Measurements from ENCODE around the gene DIP2C. TPM values are rescaled to one million over a fixed set of nuclear protein-coding genes. Genes with fewer than 3 reads are reported as not detected.
"Not testable (repeated sequence)": the region's sequence is repeated elsewhere in the genome, so short reads cannot be mapped to it uniquely, and the experiment has no call there.

Gene DIP2C
- polyA plus RNA-seq, 4 donors, result 18.8 to 22.7 (median 20.9) TPM

DNA sequence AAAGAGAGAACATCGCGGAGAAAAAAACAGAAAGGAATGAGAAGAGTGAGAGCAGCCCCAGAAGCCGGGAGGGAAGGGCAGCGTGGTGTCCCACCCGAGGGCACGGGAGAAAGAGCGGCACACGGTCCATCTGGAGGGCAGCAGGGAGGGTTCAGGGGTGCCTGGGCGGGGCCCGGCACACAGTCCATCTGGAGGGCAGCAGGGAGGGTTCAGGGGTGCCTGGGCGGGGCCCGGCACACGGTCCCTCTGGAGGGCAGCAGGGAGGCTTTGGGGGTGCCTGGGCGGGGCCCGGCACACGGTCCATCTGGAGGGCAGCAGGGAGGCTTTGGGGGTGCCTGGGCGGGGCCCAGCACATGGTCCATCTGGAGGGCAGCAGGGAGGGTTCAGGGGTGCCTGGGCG lies 381.8 kb downstream of the DIP2C start:
- no peak for DNase-seq (ENCODE audit: low read depth in 4 of 4, low spot score in 3 of 4)

DNA sequence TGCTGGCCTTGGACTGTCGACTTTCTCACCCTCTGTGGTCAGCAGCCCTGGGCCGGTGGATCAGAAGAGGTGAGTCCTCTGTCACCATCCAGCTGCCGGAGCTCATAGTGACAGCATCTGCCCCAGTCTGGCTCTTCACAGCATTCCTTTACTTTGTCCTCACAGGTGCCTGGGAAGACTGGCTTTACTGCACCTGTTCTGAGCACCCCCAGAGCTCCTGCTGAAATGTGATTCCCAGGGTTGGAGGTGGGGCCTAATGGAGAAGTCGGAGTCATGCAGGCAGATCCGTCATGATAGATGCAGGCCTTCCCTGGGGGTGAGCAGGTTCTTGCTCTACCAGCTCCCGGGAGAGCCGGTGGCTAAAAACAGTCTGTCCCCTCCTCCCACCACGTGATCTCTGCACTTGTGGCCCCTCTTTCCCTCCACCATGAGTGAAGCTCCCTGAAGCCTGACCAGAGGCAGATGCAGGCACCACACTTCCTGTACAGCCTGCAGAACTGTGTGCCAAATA lies 382.7 kb downstream of the DIP2C start:
- peak; percentile 39 to 75 (median 52) for DNase-seq (ENCODE audit: low read depth in 4 of 4, low spot score in 3 of 4)

DNA sequence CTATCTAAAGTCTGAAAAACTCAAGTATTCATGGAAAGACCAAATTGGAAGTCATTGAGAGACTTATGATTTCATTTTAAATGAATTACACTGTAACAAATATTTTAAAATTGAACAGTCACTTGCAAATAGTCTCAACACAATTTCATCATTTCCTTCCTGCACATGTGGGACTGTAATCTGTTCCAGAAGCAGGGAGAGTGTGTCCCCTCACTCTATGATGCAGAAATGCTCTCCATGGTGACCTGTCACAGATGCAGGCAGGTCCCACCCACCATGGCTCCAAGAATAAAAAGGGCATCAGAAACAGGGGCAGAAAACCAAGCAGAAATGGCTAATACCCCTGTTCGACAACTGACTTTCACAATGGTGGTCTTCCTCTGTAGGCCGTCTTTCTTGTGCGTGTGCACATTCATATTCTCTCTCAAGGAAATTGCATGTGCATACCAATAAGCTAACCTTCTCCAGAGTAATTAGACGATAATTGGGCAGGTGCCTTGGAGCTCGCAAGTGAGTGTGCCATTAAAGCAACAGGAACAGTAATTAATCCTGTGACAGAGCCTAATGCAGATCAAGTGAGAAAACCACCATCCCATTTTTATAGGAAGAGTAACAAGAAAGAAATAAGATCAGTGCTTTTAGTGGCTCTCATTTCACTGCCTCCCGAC lies 383.3 kb downstream of the DIP2C start:
- DNase-seq (ENCODE audit: low read depth in 4 of 4, low spot score in 3 of 4), result no peak

DNA sequence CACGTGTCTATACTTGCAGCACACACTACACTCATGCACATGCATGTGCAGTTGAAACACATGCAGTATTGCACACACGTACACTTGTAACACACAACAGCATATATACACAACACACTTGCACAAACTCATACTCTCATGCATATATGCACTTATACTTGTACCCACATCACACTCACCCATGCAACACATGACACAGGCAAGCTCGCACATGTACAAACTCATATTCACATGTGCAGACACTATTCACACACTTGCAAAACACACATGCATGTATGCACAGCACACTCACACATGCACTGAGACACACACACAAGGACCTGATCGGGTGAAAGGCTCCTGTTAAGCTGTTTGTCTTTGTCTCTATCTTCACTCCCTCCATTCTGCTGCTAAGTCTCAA lies 384.4 kb downstream of the DIP2C start:
- no peak for DNase-seq (ENCODE audit: low read depth in 4 of 4, low spot score in 3 of 4)

DNA sequence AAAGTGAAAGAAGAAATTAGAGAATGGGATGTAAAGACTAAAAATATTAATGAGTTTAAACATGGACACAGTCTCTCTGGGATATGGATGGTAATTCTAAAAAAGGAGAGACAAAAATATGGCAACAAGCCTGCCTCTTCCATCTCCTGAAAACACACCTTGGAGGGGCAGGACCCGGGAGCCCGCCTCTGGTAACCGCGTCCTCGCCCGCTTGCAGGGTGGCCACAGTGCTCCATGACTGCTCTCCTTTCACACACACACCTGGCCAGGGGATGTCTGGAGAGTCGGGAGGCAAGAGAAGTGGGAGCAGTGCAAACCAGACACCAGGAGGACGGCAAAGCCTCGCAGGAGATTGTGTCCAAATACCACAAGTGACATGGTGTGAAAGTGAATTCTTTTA lies 387.9 kb downstream of the DIP2C start:
- no peak for DNase-seq (ENCODE audit: low read depth in 4 of 4, low spot score in 3 of 4)

DNA sequence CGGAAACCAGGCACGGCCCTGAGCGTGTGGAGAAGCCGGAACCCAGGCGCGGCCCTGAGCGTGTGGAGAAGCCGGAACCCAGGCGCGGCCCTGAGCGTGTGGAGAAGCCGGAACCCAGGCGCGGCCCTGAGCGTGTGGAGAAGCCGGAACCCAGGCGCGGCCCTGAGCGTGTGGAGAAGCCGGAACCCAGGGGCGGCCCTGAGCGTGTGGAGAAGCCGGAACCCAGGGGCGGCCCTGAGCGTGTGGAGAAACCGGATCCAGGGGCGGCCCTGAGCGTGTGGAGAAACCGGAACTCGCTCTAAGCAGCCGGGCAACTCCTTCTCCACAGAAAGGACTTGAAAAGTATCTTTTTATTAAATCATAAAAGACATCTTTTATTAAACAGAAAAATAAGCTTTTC lies 388.9 kb downstream of the DIP2C start:
- DNase-seq (ENCODE audit: low read depth in 4 of 4, low spot score in 3 of 4), result not testable (repeated sequence)

DNA sequence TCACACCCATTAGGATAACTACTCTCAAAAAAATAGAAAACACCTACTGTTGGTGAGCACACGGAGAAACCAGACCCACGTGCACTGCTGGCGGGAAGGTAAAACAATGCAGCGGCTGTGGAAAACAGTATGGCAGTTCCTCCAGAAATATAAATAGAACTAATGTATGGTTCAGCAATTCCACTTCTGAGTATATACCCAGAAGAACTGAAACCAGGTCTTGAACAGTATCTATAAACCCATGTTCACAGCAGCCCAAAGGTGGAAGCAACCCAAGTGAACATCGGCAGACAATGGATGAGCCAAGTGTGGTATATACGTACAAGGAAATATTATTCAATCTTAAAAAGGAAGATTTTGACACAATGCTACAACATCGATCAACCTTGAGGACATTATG lies 389.5 kb downstream of the DIP2C start:
- DNase-seq (ENCODE audit: low read depth in 4 of 4, low spot score in 3 of 4), result no peak

DNA sequence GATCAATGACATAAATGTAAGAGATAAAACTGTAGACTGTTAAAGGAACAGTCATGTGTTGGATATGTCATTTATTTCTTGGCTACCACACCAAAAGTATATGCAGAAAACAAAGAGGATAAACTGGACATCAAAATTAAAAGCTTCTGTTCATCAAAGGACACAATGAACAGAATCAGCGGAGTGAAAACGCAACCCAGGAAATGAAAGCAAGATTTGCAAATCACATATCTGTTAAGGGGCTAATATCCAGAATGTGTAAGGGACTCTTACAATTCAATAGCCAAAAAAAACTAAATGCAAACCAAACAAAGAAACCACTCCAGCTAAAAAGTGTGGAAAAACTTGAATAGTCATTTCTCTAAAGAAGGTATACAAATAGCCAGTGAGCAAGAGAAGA lies 390.0 kb downstream of the DIP2C start:
- no peak for DNase-seq (ENCODE audit: low read depth in 4 of 4, low spot score in 3 of 4)

DNA sequence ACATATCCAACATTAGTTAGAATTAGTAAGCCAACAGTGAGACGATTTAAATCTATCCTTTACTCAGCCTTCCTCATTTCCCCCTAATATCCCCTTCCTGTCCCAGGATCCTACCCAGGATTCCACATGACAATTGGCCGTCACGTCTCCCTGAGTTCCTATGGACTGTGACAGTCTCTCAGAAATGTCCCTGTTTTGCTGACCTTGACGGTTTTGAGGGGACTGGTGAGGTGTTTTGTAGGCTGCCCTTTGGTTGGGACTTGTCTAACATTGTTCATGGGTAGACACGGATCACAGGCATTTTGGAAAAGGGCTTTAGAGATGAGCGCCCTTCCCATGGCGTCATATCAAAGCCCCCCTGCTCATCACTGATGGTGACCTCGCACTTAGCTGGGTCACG lies 391.4 kb downstream of the DIP2C start:
- no peak for DNase-seq (ENCODE audit: low read depth in 4 of 4, low spot score in 3 of 4)

DNA sequence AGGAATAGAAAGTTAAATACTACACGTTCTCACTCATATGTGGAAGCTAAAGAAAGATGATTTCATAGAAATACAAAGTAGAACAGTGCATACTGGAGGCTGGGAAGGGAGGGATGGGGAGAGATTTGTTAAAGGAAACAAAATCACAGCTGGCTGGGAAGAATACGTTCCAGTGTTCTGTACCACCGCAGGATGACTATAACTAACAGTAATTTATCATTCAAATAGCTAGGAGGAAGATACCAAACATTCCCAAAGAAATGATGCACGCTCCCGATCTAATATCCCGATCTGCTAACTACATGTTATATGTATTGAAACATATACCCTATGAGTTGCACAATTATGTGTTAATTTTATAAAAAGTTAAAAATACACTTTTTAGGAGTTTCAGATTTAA lies 391.9 kb downstream of the DIP2C start:
- DNase-seq (ENCODE audit: low read depth in 4 of 4, low spot score in 3 of 4), result no peak

DNA sequence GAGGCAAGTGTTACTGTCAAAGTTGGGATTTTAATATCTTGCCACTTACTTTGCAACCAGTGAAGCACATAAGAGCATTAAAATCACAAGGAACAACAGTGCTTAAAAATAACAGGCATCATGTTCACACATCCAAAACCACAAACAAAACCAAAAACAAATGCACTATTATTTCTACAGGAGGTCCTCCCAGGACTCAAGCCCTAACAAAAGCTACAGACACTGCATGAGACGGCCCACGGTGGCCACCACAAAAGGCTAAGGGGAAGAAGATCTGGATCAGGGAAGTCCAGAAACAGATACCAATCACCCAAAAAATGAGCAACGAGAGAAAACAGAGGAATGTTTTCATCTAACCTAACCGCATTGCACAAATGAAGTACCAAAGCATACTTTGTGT lies 395.8 kb downstream of the DIP2C start:
- DNase-seq (ENCODE audit: low read depth in 4 of 4, low spot score in 3 of 4), result no peak

DNA sequence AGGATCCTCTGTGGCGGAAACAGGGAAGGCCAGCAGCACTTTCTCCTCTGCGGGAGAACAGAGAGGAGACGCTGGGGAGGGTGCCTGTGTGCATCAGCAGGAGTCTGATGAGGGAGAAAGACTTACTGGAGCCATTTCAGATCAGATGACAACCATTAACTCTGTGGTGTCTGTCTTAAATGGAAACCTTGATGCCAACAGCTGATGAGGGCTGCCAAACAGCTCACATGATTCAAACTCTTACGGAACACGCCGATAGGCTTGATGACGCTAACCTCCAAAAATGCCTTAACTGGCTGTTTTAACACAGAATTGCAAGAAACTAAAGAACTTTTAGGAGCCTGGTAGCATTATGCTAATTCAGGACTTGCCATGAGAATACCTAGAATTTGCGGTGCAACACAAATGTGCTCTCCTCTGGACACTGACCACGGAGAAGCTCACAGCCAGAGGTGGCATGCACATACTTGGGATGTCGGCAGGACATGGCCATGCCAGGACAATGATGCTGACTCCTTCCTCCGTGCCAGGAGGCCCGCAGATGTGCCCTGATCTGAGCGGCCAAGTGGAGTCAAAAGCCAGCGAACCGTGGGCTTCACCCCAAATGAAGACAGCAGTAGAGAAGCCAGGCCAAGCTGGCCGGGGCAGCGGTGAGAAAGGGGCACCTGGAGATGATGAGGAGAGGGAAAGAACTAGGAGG lies 399.3 kb downstream of the DIP2C start:
- no peak for DNase-seq (ENCODE audit: low read depth in 4 of 4, low spot score in 3 of 4)

DNA sequence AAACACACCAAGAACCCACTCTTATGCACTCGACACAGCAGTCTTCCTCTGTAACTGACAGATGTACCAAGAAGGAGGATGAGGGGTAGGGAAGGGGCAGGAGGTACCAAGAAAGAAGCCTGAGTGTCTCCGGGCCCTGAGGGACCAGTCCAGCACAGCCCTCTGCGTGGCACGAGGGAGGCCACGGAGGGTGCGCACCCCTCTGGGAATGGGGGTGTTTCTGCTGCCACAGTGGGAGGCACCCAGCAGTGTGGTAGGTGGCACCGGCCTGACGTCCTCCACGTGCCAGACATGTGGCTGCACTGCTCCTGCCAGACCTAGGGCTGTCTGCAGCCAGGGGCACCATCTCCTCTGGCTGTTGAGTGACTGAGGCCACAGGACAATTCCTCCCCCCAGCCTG lies 399.9 kb downstream of the DIP2C start:
- DNase-seq (ENCODE audit: low read depth in 4 of 4, low spot score in 3 of 4), result no peak

DNA sequence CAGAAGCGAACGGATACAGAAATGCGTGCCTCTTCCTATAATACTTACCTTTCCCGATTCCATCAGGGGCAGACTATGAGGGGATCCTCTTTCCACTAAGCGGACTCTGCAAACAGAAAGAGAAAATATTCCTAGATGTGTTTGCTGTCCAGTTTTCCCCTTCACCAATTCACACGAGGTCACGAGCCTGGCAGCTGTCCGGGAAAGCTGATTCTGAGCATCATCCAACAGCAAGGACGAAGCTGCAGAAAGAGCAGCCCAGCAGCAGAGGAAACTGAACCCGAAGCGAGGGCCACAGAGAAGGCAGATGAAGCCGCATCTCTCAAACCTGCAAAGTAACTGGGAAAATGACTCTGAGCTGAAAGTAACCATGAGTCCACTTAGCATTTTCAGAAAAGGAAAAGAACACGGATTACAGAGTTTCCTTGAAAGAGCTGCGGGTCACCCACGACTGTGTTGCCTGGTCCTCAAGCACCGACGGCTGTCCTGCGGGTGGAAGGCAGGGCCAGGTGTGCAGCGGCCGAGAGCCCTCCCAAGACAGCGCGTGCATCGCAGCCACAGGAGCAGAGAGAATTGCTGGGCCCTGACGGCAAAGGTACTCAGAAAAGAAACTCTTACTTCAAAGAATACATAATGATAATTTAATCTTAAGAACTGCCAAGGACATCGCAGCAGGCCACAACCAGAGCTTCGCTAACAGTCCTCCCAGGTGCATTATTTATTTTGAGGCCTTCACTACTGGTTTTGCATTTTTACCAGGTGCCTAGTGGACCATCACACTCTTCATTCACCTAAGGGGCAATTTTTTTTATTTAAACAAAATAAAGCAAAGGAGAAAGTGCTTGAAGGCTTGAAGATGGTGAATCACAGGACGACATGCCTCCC lies 400.9 kb downstream of the DIP2C start:
- no peak for DNase-seq (ENCODE audit: low read depth in 4 of 4, low spot score in 3 of 4)

DNA sequence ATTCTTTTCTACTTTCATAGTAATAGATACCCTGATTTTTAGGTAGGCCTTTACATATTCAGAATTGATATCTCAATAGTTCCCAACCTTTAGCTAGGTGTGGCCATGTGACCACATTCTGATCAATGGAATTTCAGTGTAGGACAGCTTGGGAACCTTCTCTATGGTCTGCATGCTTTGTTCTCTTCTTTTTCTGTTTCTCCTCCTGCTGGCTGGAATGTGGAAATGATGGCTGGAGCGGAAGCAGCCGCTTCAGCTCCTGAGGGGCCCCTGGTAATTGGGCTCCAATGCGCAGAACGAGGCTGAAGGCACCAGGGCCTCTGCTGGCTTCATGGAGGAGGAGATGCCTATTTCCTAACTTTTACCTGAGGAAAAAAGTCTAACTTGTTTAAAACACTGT lies 401.7 kb downstream of the DIP2C start:
- no peak for DNase-seq (ENCODE audit: low read depth in 4 of 4, low spot score in 3 of 4)

DNA sequence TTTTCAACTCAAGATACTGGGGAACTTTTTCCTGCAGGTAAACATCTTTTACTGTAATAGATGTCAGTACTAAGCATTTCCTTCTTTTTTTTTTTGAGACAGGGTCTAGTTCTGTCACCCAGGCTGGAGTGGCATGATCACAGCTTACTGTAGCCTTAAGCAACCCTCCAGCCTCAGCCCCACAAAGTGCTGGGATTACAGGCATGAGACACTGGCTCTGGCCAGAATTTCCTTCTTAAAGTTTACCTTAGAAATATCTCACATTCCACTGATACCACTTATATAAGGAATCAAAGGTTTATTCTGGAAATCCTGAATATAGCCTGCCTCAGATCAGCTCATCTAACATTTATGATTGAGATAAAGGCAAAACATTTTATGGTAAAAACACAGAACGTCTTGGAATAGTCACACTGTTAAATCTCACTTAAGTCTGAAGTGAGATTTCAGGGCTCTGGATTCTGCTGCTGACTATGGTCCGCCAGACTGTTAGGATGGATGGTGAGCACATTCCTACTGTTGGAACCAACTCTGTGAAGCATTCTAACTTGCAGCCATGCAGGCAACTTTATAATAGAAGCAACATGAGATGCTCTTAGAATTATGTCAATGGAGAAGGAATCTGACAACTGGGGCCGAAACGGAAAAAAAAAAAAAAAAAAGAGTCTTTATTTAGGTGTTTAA lies 402.3 kb downstream of the DIP2C start:
- DNase-seq (ENCODE audit: low read depth in 4 of 4, low spot score in 3 of 4), result no peak

DNA sequence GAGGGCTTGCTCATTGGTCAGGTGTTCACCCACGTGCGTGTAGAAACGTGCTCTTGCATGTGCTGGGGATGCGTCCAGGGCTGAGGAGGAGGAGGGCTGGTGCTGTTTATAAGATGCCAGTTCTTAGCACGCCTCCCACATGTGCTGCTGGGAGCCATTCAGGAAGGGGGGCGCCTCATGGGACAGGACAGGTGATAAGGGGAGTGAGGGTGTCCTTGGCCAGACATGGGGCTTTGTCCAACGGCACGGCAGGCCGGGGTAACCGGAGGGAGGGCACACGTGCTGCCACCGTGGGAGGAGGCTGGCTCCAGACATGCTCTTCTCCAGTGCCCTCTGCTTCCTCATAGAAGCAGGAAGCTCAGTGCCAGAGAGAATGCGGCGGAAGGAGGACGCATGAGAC lies 404.3 kb downstream of the DIP2C start:
- no peak for DNase-seq (ENCODE audit: low read depth in 4 of 4, low spot score in 3 of 4)

DNA sequence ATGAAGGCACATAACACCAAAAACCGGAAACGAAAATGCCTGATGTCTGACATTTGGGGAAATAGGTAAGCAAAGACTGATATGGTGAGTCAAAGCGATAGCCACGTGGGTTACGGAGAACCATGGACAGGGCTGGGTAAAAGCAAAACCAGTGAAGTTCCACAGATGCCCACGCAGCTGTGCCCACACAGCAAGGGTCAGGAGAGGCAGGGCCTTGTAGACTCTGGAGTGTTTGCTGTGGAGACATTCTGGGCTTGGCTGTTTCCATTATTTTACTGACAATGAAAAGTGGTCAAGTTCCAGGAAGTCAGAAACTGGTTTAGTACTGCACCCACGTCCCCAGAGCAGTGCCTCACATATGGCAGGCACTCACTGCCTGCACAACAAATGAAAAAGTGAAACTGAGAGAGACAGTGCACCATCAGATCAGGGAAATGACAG lies 405.5 kb downstream of the DIP2C start:
- DNase-seq (ENCODE audit: low read depth in 4 of 4, low spot score in 3 of 4), result no peak

DNA sequence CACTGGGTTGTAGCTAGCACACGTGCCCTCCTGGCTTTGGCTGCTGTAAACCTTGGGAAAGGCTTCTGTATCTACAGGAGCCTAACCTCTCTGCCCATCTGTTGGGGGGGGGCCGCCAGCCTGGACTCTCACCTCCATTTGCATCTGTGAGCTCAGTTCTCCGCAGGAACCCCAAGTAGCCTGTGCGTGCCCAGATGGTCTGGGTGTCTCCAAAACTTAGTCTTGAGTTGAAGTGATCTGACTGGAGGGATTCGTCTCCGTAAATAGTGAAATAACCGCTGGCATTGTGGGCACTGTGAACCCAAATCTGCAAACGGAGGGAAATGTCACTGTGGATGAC lies 406.4 kb downstream of the DIP2C start:
- DNase-seq (ENCODE audit: low read depth in 4 of 4, low spot score in 3 of 4), result no peak

DNA sequence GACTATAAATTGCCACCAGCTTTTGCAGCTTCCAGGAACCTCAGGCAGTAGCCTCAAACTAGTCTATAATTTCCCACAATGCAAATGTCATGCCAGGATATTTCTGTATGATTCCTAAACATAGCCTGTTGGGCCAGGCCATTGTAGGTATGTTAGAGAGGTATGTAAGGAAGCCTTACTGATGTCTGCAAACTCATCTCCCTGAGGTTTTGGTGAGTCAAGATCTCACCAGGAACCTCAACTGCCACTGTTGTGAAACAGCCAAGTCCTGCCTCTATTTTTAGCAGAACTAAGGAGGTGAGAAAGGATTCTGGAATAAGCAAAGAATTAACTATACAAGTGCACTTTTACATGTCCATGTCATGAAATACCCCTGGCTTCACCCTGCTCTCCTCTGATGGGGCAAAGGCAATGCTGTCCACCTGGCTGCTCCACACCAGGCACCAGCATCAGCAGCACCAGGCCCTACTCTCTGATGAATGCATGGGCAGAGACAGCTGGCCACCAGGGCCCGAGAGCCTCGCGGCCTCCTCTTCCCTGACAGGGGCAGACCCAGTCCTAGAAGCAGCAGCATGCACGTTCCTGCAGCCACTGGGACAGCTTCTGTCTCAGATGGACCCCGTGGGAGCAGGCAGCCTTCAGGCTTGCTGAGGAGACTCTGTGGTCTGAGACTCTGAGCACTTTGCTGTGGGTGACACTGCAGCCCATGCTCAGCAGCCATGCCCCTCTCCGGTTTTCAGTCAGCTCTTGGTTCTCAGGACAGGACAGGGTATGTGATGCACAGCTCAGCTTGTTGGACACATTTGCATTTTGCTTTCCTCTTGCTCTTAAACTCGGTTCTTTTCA lies 407.0 kb downstream of the DIP2C start:
- no peak for DNase-seq (ENCODE audit: low read depth in 4 of 4, low spot score in 3 of 4)
